Measurements from ENCODE around the gene GRID2.

DNA sequence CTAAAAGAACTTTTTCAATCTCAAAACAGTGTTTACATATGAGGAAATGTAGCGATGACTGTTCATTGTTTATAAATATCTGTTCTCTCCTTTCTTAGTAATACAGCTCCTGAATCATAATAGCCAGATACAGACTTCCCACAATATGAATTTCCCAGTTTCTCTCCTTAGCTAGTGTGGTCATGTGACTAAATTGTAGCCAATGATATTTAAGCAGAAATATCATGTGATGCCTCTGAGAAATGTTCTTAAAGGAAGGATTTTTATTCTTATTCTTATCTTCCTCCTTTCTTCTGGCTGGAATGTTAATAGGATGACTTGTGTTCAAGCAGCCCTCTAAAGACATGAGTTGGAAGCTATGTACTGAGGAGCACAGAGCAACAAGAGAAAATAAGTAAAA lies 1141.1 kb downstream of the GRID2 start:
- TF ChIP-seq, protein P1, sequence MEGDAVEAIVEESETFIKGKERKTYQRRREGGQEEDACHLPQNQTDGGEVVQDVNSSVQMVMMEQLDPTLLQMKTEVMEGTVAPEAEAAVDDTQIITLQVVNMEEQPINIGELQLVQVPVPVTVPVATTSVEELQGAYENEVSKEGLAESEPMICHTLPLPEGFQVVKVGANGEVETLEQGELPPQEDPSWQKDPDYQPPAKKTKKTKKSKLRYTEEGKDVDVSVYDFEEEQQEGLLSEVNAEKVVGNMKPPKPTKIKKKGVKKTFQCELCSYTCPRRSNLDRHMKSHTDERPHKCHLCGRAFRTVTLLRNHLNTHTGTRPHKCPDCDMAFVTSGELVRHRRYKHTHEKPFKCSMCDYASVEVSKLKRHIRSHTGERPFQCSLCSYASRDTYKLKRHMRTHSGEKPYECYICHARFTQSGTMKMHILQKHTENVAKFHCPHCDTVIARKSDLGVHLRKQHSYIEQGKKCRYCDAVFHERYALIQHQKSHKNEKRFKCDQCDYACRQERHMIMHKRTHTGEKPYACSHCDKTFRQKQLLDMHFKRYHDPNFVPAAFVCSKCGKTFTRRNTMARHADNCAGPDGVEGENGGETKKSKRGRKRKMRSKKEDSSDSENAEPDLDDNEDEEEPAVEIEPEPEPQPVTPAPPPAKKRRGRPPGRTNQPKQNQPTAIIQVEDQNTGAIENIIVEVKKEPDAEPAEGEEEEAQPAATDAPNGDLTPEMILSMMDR (conservative IDR thresholded peaks at IDR 0.05; ENCODE audit: low read depth, low read length), result no peak
- TF ChIP-seq EZH2 (IDR thresholded peaks at IDR 0.05; ENCODE audit: low read length, unreplicated experiment) (no peak), EZH2phosphoT487 (IDR thresholded peaks at IDR 0.05; ENCODE audit: borderline replicate concordance, low read length) (no peak)
